ENCODE results near the gene NSUN6.
"Not testable (repeated sequence)": the region's sequence is repeated elsewhere in the genome, so short reads cannot be mapped to it uniquely, and the experiment has no call there.

DNA sequence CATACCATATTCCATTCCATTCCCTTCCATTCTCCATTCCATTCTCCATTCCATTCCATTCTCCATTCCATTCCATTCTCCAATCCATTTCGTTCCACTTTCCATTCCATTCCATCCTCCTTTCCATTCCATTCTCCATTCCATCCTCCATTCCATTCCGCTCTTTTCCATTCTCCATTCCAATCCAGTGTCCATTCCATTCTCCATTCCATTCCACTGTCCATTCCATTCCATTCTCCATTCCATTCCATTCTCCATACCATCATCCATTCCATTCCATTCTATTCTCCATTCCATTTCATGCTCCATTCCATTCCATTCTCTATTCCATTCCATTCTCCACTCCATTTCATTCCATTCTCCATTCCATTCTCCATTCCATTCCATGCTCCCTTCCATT is 81.0 kb downstream of the NSUN6 start:
- TF ChIP-seq, protein P1, sequence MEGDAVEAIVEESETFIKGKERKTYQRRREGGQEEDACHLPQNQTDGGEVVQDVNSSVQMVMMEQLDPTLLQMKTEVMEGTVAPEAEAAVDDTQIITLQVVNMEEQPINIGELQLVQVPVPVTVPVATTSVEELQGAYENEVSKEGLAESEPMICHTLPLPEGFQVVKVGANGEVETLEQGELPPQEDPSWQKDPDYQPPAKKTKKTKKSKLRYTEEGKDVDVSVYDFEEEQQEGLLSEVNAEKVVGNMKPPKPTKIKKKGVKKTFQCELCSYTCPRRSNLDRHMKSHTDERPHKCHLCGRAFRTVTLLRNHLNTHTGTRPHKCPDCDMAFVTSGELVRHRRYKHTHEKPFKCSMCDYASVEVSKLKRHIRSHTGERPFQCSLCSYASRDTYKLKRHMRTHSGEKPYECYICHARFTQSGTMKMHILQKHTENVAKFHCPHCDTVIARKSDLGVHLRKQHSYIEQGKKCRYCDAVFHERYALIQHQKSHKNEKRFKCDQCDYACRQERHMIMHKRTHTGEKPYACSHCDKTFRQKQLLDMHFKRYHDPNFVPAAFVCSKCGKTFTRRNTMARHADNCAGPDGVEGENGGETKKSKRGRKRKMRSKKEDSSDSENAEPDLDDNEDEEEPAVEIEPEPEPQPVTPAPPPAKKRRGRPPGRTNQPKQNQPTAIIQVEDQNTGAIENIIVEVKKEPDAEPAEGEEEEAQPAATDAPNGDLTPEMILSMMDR (IDR thresholded peaks at IDR 0.05): not testable (repeated sequence)
- not testable (repeated sequence) for TF ChIP-seq POLR2AphosphoS5 (IDR thresholded peaks at IDR 0.05)

Measured in transverse colon (tissue), 4 donors.